Subcutaneous adipose tissue (tissue), 4 donors: ENCODE data around the gene FZD1. TPM values are rescaled to one million over a fixed set of nuclear protein-coding genes. Genes with fewer than 3 reads are reported as not detected.

Source experiments
- CTCF ChIP-seq: fragments of 450-650 bp; IDR thresholded peaks from one replicate; pipeline ENCODE4 v1.5.1; 2016; ENCODE audit warnings: low read depth, mild to moderate bottlenecking, control low read depth, antibody characterized with exemption, moderate library complexity
- total RNA-seq, 4 donors: library from RNA; depleted of rRNA; stranded (reverse); fragments of >200 nt; gene quantifications; one replicate each; pipeline ENCODE4 v1.1.0, GENCODE V29; 2016

FZD1 gene
- total RNA-seq, 4 donors from 2014 or later = 5.7 to 11.9 (median 7.9) TPM

DNA sequence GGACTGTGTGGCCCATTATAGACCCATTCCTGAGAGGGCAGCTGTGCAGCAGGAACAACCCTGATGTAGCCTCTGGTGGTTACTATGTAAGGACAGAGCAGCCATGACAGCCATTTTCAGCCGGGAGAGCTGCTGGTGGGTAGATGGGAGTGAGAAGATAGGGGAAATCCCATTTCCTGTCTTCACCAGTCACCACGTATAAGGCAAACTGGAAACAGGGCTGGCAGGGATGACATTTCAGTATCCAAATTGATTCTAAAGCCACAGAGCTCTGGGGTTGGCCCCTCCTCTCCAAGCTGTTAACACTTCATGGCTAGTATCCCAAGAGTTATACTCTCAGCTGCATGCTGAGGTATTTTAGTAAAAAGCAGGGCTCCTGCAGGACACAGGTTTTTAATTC lies 15.2 kb upstream of the FZD1 start:
- no peak for TF ChIP-seq CTCF

DNA sequence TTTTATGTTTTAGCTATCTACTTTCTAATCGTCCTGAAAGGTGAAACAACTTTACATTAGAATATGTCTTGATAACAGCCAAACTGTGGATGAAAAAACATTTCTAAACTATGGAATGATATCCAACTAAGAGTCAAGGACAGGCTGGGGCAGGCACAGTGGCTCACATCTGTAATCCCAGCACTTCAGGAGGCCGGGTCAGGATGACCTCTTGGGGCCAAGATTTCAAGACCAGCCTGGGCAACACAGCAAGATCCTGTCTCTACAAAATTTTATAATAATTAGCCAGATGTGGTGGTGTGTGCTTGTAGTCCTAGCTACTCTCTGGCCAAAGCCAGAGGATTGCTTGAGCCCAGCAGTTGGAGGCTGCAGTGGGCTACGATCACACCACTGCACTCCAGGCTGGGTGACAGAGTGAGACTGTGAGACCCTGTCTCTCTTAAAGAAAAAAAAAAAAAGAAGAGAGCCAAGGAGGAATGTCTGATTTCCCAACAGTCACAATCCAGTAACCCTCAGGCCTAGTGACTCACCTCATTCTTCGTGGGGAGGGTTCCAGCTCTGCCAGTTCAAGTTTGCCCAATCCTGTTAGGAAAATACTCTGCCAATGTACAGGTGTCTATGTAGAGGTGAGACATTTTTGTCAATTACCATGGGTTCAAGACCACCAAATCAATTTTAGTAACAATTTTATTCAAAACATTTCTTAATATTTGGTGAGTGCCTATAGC lies 14.6 kb upstream of the FZD1 start:
- no peak for TF ChIP-seq CTCF

GRCh38 chr7:91250706-91251105 lies 13.5 kb upstream of the FZD1 start:
- TF ChIP-seq CTCF = no peak

GRCh38 chr7:91251877-91252276 lies 12.4 kb upstream of the FZD1 start:
- no peak for TF ChIP-seq CTCF

DNA sequence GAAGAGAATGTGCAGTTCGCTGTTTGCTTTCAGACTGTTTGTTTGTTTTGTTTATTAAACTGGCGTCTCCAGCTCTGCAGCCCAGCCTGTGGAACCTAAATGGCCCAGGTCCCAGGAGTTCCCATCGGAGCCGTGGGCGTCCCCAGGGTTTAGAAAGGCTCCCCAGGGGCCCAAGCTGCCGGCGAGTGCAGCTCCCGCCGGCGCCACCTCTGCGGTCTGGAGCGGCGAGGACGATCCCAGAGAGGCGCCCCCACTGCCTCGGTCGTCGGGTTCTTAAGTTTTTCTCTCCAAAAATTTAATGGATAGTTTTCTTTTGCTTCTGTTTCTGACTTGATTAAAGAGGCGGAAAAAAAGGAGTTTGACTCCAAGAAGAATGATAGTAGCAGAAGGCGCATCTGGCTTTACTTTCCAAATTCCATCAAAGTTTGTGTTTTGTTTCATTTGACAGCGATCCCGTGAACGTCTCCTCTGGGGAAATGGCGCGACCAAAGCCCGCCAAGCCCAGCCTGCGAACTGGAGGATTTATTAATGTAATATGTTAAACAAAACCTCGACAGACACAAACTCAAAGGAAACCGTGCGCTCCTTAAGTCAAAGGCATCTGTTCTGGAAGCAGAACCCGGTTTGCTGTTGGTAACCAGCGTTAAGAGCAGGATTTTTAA lies 718 bp upstream of the FZD1 start:
- no peak for TF ChIP-seq CTCF

DNA sequence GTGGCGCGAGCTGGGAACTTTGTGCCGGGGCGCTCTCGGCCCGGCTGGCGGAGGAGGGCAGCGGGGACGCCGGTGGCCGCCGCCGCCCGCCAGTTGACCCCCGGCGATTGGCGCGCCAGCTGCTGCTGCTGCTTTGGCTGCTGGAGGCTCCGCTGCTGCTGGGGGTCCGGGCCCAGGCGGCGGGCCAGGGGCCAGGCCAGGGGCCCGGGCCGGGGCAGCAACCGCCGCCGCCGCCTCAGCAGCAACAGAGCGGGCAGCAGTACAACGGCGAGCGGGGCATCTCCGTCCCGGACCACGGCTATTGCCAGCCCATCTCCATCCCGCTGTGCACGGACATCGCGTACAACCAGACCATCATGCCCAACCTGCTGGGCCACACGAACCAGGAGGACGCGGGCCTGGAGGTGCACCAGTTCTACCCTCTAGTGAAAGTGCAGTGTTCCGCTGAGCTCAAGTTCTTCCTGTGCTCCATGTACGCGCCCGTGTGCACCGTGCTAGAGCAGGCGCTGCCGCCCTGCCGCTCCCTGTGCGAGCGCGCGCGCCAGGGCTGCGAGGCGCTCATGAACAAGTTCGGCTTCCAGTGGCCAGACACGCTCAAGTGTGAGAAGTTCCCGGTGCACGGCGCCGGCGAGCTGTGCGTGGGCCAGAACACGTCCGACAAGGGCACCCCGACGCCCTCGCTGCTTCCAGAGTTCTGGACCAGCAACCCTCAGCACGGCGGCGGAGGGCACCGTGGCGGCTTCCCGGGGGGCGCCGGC lies 870 bp downstream of the FZD1 start:
- TF ChIP-seq CTCF = no peak

DNA sequence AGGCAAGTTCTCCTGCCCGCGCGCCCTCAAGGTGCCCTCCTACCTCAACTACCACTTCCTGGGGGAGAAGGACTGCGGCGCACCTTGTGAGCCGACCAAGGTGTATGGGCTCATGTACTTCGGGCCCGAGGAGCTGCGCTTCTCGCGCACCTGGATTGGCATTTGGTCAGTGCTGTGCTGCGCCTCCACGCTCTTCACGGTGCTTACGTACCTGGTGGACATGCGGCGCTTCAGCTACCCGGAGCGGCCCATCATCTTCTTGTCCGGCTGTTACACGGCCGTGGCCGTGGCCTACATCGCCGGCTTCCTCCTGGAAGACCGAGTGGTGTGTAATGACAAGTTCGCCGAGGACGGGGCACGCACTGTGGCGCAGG lies 1.4 kb downstream of the FZD1 start:
- no peak for TF ChIP-seq CTCF
